OCI-LY1 (cell line): ENCODE measurements around the gene LPAR1.

ENCODE experiments used
- H2AFZ ChIP-seq: fragments of 200-600 bp; sonication (generic), shearing (Covaris generic); 2 replicates; pipeline ENCODE4 v1.6.0; 2014; ENCODE audit warnings: antibody characterized with exemption, mild to moderate bottlenecking, low read length
- H3F3A ChIP-seq: fragments of 200-600 bp; sonication (generic), shearing (Covaris generic); 2 replicates; pipeline ENCODE4 v1.6.0; 2014; ENCODE audit warnings: mild to moderate bottlenecking, antibody characterized with exemption, low read length, moderate library complexity; ENCODE audit not compliant: insufficient read depth
- H3K27ac ChIP-seq: fragments of 200-600 bp; sonication (generic); 2 replicates; pipeline ENCODE4 v1.5.1; 2014; ENCODE audit warnings: low read length, mixed run types, mild to moderate bottlenecking, low read depth; ENCODE audit not compliant: poor library complexity, severe bottlenecking
- H3K27me3 ChIP-seq: fragments of 200-600 bp; sonication (generic); 2 replicates; pipeline ENCODE4 v1.6.0; 2014; ENCODE audit warnings: antibody characterized with exemption, mild to moderate bottlenecking, low read length, moderate library complexity; ENCODE audit not compliant: insufficient read depth
- H3K36me3 ChIP-seq: fragments of 200-600 bp; sonication (generic); 2 replicates; pipeline ENCODE4 v1.6.1; 2014; ENCODE audit warnings: mild to moderate bottlenecking, antibody characterized with exemption, low read length, moderate library complexity, mixed read lengths; ENCODE audit not compliant: insufficient read depth
- H3K4me1 ChIP-seq: fragments of 200-600 bp; sonication (generic); 2 replicates; pipeline ENCODE4 v1.5.1; 2014; ENCODE audit warnings: mild to moderate bottlenecking, low read length, moderate library complexity; ENCODE audit not compliant: insufficient read depth, severe bottlenecking
- H3K4me2 ChIP-seq: fragments of 200-600 bp; sonication (generic), shearing (Covaris generic); 2 replicates; pipeline ENCODE4 v1.6.1; 2014; ENCODE audit warnings: low read length
- H3K4me3 ChIP-seq: fragments of 200-600 bp; sonication (generic); 2 replicates; pipeline ENCODE4 v1.5.1; 2014; ENCODE audit warnings: low read length, low read depth, mild to moderate bottlenecking, mixed read lengths; ENCODE audit not compliant: poor library complexity, severe bottlenecking
- H3K79me2 ChIP-seq: fragments of 200-600 bp; shearing (Covaris generic); 2 replicates; pipeline ENCODE4 v1.6.1; 2016; ENCODE audit warnings: mixed run types, low read length, mixed read lengths; ENCODE audit not compliant: insufficient read depth
- H3K9ac ChIP-seq: fragments of 200-600 bp; sonication (generic), shearing (Covaris generic); 2 replicates; pipeline ENCODE4 v1.6.1; 2014; ENCODE audit warnings: mild to moderate bottlenecking, low read length, mixed read lengths
- H3K9me2 ChIP-seq: fragments of 200-600 bp; sonication (generic), shearing (Covaris generic); 2 replicates; pipeline ENCODE4 v1.6.1; 2014; ENCODE audit warnings: low read depth, mild to moderate bottlenecking, low read length, mixed read lengths
- H3K9me3 ChIP-seq: fragments of 200-600 bp; shearing (Covaris generic); 2 replicates; pipeline ENCODE4 v1.6.1; 2014; ENCODE audit warnings: low read length, mixed read lengths
- H4K20me1 ChIP-seq: fragments of 200-600 bp; sonication (generic), shearing (Covaris generic); 2 replicates; pipeline ENCODE4 v1.6.0; 2016; ENCODE audit warnings: mild to moderate bottlenecking, low read length; ENCODE audit not compliant: insufficient read depth
- CTCF ChIP-seq: fragments of 200-600 bp; sonication (generic), shearing (Covaris generic); IDR thresholded peaks from 2 replicates; pipeline ENCODE4 v1.5.1; 2017; ENCODE audit warnings: mild to moderate bottlenecking, antibody characterized with exemption, low read length, moderate library complexity, mixed read lengths
- EZH2 ChIP-seq: fragments of 200-600 bp; sonication (generic), shearing (Covaris generic); IDR thresholded peaks from 2 replicates; pipeline ENCODE4 v1.8.0; 2017; ENCODE audit warnings: borderline replicate concordance, mixed run types, mild to moderate bottlenecking, antibody characterized with exemption, low read length, moderate library complexity, mixed read lengths

LPAR1 gene

DNA sequence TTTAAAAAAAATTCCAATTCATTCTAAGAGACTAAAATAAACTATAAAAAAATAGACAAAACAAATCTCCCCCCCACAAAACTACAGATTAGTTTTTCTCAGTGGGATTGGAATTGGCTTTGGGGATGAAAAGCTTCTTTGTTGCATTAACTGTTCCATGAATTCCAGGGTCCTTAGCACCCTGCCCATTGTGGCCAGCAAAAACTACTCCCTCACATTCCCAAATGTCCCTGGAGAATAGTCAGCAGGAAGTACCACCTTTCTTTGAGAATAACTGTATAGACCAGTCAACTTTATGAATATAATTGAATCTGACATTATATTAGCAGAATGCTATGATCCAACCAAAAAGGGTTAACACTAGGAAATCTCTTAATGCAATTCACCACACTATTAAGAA lies 147.9 kb downstream of the LPAR1 start:
- H3K79me2 ChIP-seq = no peaks in the 10 kb centered on the region
- no peaks in the 10 kb centered on the region for H3K27me3 ChIP-seq
- no peak overlapping the region for H3K9ac ChIP-seq
- no peak for TF ChIP-seq CTCF
- TF ChIP-seq EZH2 = no peak
- H3K36me3 ChIP-seq = no peaks in the 10 kb centered on the region
- no peak overlapping the region for H3K4me3 ChIP-seq
- H3K9me2 ChIP-seq = no peaks in the 10 kb centered on the region
- H3F3A ChIP-seq = no peaks in the 10 kb centered on the region
- H2AFZ ChIP-seq = no peak overlapping the region
- no peak overlapping the region for H3K27ac ChIP-seq
- no peaks in the 10 kb centered on the region for H3K9me3 ChIP-seq
- H4K20me1 ChIP-seq = no peaks in the 10 kb centered on the region
- H3K4me1 ChIP-seq = no peaks in the 10 kb centered on the region
- H3K4me2 ChIP-seq = no peak overlapping the region

DNA sequence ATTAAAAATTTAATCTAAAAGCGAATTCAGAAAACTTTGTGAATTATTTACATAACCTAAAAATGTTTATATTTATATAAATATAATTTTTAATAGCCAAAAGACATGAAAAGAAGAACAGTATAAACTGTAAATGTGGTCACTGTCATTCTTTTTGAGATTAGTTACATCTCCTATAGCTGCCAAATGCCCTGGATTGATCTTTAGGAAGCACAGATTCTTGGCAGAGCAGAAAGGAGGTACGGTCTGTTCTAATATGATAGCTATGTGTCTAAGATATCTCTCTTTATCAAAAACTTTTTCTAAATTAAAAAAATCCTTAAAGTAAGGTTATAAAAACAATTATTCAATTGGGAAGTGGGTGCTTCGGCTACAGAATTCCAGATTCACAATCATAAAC lies 151.0 kb downstream of the LPAR1 start:
- Histone ChIP-seq H2AFZ (no peak overlapping the region), H3K79me2 (no peaks in the 10 kb centered on the region), H3K4me2 (no peak overlapping the region), H3K27ac (no peak overlapping the region), H3K9me3 (no peaks in the 10 kb centered on the region), H3F3A (no peaks in the 10 kb centered on the region), H3K9ac (no peak overlapping the region), H3K9me2 (no peaks in the 10 kb centered on the region), H4K20me1 (no peaks in the 10 kb centered on the region), H3K36me3 (no peaks in the 10 kb centered on the region), H3K4me3 (no peak overlapping the region), H3K27me3 (no peaks in the 10 kb centered on the region), H3K4me1 (no peaks in the 10 kb centered on the region)
- TF ChIP-seq EZH2 (no peak), CTCF (no peak)

GRCh38 chr9:110886832-110887231 lies 151.4 kb downstream of the LPAR1 start:
- H3K9me2 ChIP-seq = no peaks in the 10 kb centered on the region
- no peak overlapping the region for H3K4me2 ChIP-seq

More at GRCh38 chr9:110886832-110887231, 151.4 kb downstream of the LPAR1 start:
- Histone ChIP-seq H3F3A (no peaks in the 10 kb centered on the region), H3K9ac (no peak overlapping the region), H3K27ac (no peak overlapping the region), H4K20me1 (no peaks in the 10 kb centered on the region), H3K36me3 (no peaks in the 10 kb centered on the region), H3K27me3 (no peaks in the 10 kb centered on the region), H3K4me3 (no peak overlapping the region), H2AFZ (no peak overlapping the region), H3K4me1 (no peaks in the 10 kb centered on the region), H3K9me3 (no peaks in the 10 kb centered on the region), H3K79me2 (no peaks in the 10 kb centered on the region)
- TF ChIP-seq EZH2 = no peak
- no peak for TF ChIP-seq CTCF
